Measurements from ENCODE around the gene PSMG2. TPM values are rescaled to one million over a fixed set of nuclear protein-coding genes. Genes with fewer than 3 reads are reported as not detected.

The PSMG2 gene
- total RNA-seq, 1 experiment from 2014 or later: 78.6 TPM

DNA sequence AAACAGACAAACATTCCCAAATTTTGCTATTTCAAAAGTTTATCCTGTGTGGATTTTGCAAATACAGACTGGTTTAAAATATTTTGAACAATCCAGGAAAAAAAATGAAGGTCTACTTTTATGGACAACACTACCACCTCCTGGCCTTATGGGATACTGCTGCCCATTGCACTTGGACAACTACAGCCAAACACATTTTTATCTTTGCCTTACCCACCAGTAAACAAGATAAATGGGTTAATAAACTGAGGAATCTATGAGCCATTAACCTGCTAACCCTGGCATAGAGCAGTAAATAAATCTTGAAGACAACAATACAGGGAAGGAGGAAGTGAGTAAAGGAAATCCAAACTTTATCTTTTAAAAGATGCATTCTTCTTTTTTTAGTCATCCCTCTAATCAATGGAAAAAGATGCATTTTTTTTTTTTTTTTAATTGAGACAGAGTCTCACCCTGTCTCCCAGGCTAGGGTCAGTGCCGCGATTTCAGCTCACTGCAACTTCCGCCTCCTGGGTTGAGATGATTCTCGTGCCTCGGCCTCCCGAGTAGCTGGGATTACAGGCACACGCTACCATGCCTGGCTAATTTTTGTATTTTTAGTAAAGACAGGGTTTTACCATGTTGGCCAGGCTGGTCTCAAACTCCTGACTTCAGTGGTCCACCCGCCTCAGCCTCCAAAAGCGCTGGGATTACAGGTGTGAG lies 42.8 kb upstream of the PSMG2 start:
- peak overlapping the region; percentile 54 for H3K4me3 Mint-ChIP-seq (ENCODE audit: low read depth, unreplicated experiment)
- CTCF ChIA-PET: interaction anchor here (0.7 to 1.2 kb wide), 3 partner anchors 53 to 524 kb away, joined by 3 to 12 read pairs (median 3); no protein-coding TSS in a partner anchor
- no peaks in the 10 kb centered on the region for H3K9me3 Mint-ChIP-seq (ENCODE audit: low read depth, unreplicated experiment)
- DNase-seq: peak; percentile 71
- peak overlapping the region; percentile 80 for H3K27ac Mint-ChIP-seq (ENCODE audit: unreplicated experiment)
- intact Hi-C loops (cut with micrococcal nuclease; ENCODE audit: unreplicated experiment): loop anchor here (1.0 to 10.0 kb wide), 3 partner anchors 119 to 266 kb away; no protein-coding TSS in a partner anchor
- no TSS peak for BruUV-seq (replicated peaks)
- peaks cover 22% of the 10 kb centered on the region for H3K4me1 Mint-ChIP-seq (ENCODE audit: low read depth, unreplicated experiment)
- H3K27me3 Mint-ChIP-seq (ENCODE audit: unreplicated experiment): no peaks in the 10 kb centered on the region
- TF ChIP-seq, protein P1, sequence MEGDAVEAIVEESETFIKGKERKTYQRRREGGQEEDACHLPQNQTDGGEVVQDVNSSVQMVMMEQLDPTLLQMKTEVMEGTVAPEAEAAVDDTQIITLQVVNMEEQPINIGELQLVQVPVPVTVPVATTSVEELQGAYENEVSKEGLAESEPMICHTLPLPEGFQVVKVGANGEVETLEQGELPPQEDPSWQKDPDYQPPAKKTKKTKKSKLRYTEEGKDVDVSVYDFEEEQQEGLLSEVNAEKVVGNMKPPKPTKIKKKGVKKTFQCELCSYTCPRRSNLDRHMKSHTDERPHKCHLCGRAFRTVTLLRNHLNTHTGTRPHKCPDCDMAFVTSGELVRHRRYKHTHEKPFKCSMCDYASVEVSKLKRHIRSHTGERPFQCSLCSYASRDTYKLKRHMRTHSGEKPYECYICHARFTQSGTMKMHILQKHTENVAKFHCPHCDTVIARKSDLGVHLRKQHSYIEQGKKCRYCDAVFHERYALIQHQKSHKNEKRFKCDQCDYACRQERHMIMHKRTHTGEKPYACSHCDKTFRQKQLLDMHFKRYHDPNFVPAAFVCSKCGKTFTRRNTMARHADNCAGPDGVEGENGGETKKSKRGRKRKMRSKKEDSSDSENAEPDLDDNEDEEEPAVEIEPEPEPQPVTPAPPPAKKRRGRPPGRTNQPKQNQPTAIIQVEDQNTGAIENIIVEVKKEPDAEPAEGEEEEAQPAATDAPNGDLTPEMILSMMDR (IDR thresholded peaks at IDR 0.05; ENCODE audit: unreplicated experiment): peak; percentile 77
- H3K36me3 Mint-ChIP-seq (ENCODE audit: insufficient read depth, unreplicated experiment): peaks cover 72% of the 10 kb centered on the region

DNA sequence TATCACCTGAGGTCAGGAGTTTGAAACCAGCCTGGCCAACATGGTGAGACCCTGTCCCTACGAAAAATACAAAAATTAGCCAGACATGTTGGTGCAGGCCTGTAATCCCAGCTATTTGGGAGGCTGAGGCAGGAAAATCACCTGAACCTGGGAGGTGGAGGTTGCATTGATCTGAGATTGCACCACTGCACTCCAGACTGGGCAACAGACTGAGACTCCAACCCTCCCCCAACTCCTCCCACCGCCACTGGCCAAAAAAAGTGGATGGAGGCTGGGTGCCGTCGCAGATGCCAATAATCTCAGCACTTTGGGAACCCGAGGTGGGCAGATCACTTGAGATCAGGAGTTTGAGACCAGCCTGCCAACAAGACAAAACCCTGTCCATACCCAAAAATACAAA lies 34.8 kb upstream of the PSMG2 start:
- Mint-ChIP-seq H3K36me3 (ENCODE audit: insufficient read depth, unreplicated experiment) (peaks cover 14% of the 10 kb centered on the region), H3K9me3 (ENCODE audit: low read depth, unreplicated experiment) (no peaks in the 10 kb centered on the region), H3K4me1 (ENCODE audit: low read depth, unreplicated experiment) (no peaks in the 10 kb centered on the region), H3K4me3 (ENCODE audit: low read depth, unreplicated experiment) (no peak overlapping the region), H3K27ac (ENCODE audit: unreplicated experiment) (no peak overlapping the region), H3K27me3 (ENCODE audit: unreplicated experiment) (no peaks in the 10 kb centered on the region)
- no peak for DNase-seq
- CTCF ChIA-PET: no interaction called here
- BruUV-seq (replicated peaks): no TSS peak
- intact Hi-C loops (cut with micrococcal nuclease; ENCODE audit: unreplicated experiment): no loop called here
- TF ChIP-seq, protein P1 (IDR thresholded peaks at IDR 0.05; ENCODE audit: unreplicated experiment): no peak

DNA sequence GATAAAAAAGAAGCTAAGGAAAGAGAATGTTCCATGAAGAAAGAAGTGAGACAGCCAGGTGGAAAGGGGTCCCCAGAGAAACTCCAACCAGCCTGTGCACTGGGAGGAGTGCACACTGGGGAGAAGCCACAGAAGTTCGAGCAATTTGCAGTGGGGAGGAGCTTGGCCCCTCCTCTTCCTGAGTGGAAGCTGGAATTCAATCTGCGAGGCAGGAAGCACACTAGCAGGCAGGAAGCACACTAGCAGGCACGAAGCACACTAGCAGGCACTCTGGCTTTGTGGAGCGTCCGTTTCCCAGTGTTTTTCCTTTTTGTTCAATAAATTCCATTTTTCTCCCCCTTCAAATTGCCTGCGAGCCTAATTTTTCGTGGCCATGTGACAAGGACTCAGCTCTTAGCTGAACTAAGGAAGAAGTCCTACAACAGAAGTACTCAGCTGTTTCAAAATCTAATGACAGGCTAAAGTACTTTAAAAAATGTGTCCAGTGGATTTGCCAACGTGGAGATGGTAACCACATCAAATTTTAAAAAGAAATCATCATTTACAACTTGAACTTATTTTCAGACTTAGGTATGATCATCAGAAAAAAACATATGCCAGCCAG lies 23.6 kb upstream of the PSMG2 start:
- Mint-ChIP-seq H3K27ac (ENCODE audit: unreplicated experiment) (no peak overlapping the region), H3K4me1 (ENCODE audit: low read depth, unreplicated experiment) (no peaks in the 10 kb centered on the region), H3K4me3 (ENCODE audit: low read depth, unreplicated experiment) (no peak overlapping the region), H3K27me3 (ENCODE audit: unreplicated experiment) (no peaks in the 10 kb centered on the region), H3K36me3 (ENCODE audit: insufficient read depth, unreplicated experiment) (peaks cover 17% of the 10 kb centered on the region), H3K9me3 (ENCODE audit: low read depth, unreplicated experiment) (no peaks in the 10 kb centered on the region)
- intact Hi-C loops (cut with micrococcal nuclease; ENCODE audit: unreplicated experiment): no loop called here
- CTCF ChIA-PET: interaction anchor here (1.0 kb wide), 1 partner anchor 9 kb away, joined by 3 read pairs; no protein-coding TSS in a partner anchor
- TF ChIP-seq, protein P1 (IDR thresholded peaks at IDR 0.05; ENCODE audit: unreplicated experiment): no peak
- no peak for DNase-seq
- no TSS peak for BruUV-seq (replicated peaks)

DNA sequence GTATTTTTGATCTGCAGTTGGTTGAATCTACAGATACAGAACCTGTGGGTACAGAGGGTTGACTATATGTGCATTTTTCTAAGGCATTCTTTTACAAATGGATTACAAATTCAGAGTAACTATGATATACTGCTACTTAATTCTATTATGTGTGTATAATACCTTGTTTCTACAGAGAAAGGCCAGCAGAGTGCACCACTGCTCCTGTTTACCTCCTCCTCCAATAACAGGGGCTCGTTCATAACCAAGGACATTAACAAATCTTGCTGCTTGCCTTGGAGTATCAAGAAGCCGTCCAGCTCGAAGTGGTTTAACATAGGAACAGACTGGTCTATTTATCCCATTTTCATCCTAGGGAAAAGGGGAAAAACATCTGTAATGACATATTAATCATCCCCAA lies 16.7 kb upstream of the PSMG2 start:
- H3K9me3 Mint-ChIP-seq (ENCODE audit: low read depth, unreplicated experiment): no peaks in the 10 kb centered on the region
- no peak for DNase-seq
- H3K4me1 Mint-ChIP-seq (ENCODE audit: low read depth, unreplicated experiment): no peaks in the 10 kb centered on the region
- H3K27ac Mint-ChIP-seq (ENCODE audit: unreplicated experiment): no peak overlapping the region
- CTCF ChIA-PET: no interaction called here
- BruUV-seq (replicated peaks): no TSS peak
- intact Hi-C loops (cut with micrococcal nuclease; ENCODE audit: unreplicated experiment): no loop called here
- H3K4me3 Mint-ChIP-seq (ENCODE audit: low read depth, unreplicated experiment): no peak overlapping the region
- TF ChIP-seq, protein P1 (IDR thresholded peaks at IDR 0.05; ENCODE audit: unreplicated experiment): no peak
- H3K27me3 Mint-ChIP-seq (ENCODE audit: unreplicated experiment): no peaks in the 10 kb centered on the region
- no peaks in the 10 kb centered on the region for H3K36me3 Mint-ChIP-seq (ENCODE audit: insufficient read depth, unreplicated experiment)
